SU-DHL-6 (cell line): ENCODE results near the gene PRADC1.

Experiments
- H2AFZ ChIP-seq: fragments of 200-600 bp; sonication (generic); 2 replicates; pipeline ENCODE4 v1.6.1; 2014; ENCODE audit warnings: low read depth, mild to moderate bottlenecking, moderate library complexity, mixed read lengths, antibody characterized with exemption, low read length; ENCODE audit not compliant: severe bottlenecking
- H3F3A ChIP-seq: fragments of 200-600 bp; shearing (Covaris generic); 2 replicates; pipeline ENCODE4 v1.6.0; 2016; ENCODE audit warnings: antibody characterized with exemption, mild to moderate bottlenecking; ENCODE audit not compliant: insufficient read depth
- H3K27ac ChIP-seq: fragments of 200-600 bp; sonication (generic); 2 replicates; pipeline ENCODE4 v1.5.1; 2016; ENCODE audit warnings: low read depth, mild to moderate bottlenecking, low read length, moderate library complexity, mixed read lengths
- H3K27me3 ChIP-seq: fragments of 200-600 bp; sonication (generic), shearing (Covaris generic); 2 replicates; pipeline ENCODE4 v1.6.0; 2014; ENCODE audit warnings: mild to moderate bottlenecking, low read length
- H3K36me3 ChIP-seq: fragments of 200-600 bp; sonication (generic); 2 replicates; pipeline ENCODE4 v1.6.1; 2014; ENCODE audit warnings: mild to moderate bottlenecking, low read length, mixed read lengths
- H3K4me2 ChIP-seq: fragments of 300-600, 200-600 bp; shearing (Covaris generic), sonication (generic); 2 replicates; pipeline ENCODE4 v1.6.0; 2014; ENCODE audit warnings: low read length, low read depth, mild to moderate bottlenecking; ENCODE audit not compliant: poor library complexity, severe bottlenecking
- H3K4me3 ChIP-seq: fragments of 200-600 bp; sonication (generic); 2 replicates; pipeline ENCODE4 v1.5.1; 2014; ENCODE audit warnings: antibody characterized with exemption, low read length, mild to moderate bottlenecking, mixed read lengths; ENCODE audit not compliant: insufficient read depth, poor library complexity, severe bottlenecking
- H3K79me2 ChIP-seq: fragments of 200-600 bp; sonication (generic); 2 replicates; pipeline ENCODE4 v1.6.1; 2014; ENCODE audit warnings: mild to moderate bottlenecking, low read length, moderate library complexity; ENCODE audit not compliant: insufficient read depth
- H3K9ac ChIP-seq: fragments of 200-600 bp; sonication (generic); 2 replicates; pipeline ENCODE4 v1.7.0; 2014; ENCODE audit warnings: mild to moderate bottlenecking, low read length
- H3K9me2 ChIP-seq: fragments of 200-600 bp; sonication (generic); replicated peaks from 2 replicates; pipeline ENCODE4 v1.6.1; 2014; ENCODE audit warnings: low read length; ENCODE audit not compliant: insufficient read depth
- H3K9me3 ChIP-seq: fragments of 200-600 bp; sonication (generic); 2 replicates; pipeline ENCODE4 v1.6.1; 2014; ENCODE audit warnings: low read length, mixed read lengths; ENCODE audit not compliant: insufficient read depth
- H4K20me1 ChIP-seq: fragments of 200-600 bp; sonication (generic); 2 replicates; pipeline ENCODE4 v1.6.1; 2014; ENCODE audit warnings: low read depth, mild to moderate bottlenecking, antibody characterized with exemption, low read length, moderate library complexity, mixed read lengths
- EZH2phosphoT487 ChIP-seq: fragments of 200-600 bp; sonication (generic), shearing (Covaris generic); conservative IDR thresholded peaks from 2 replicates; pipeline ENCODE4 v1.6.1; 2018; ENCODE audit warnings: mild to moderate bottlenecking, antibody characterized with exemption, low read length, moderate library complexity, mixed read lengths
- TF ChIP-seq, protein P1 (sequence below): fragments of 200-600 bp; sonication (generic); IDR thresholded peaks from one replicate; pipeline ENCODE4 v1.5.1; 2017; ENCODE audit warnings: antibody characterized with exemption, mild to moderate bottlenecking, low read length, moderate library complexity; ENCODE audit not compliant: insufficient read depth, poor library complexity, severe bottlenecking

The PRADC1 gene

DNA sequence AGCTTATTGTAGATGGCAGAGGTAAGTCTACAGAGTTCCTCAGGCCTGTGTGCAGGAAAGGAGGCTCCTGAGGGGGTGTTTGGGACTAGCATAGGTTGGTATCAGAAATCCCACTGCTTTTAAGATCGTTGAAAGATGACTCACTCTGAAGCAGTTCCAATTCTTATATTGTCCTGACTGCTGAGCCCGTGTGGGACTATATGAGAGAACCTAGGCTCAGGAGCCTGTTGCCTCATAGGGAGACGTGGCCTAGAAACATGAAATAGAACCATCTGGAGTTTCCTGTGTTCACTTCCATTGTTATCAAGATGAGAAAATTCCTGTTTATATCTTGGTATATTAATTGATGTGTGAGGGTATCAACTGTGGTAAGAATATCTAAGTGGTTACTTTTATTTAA lies 6.7 kb upstream of the PRADC1 start:
- Histone ChIP-seq H3K4me2 (no peak overlapping the region), H4K20me1 (peaks cover 37% of the 10 kb centered on the region; the same call in 1 of the 2 replicates), H3K9me2 (no peaks in the 10 kb centered on the region), H3K9me3 (no peaks in the 10 kb centered on the region), H3K27me3 (no peaks in the 10 kb centered on the region), H3K27ac (no peak overlapping the region), H2AFZ (no peak overlapping the region), H3K4me3 (no peak overlapping the region), H3K79me2 (peaks cover 91% of the 10 kb centered on the region), H3F3A (no peaks in the 10 kb centered on the region), H3K9ac (no peak overlapping the region), H3K36me3 (peaks cover 35% of the 10 kb centered on the region; the same call in 1 of the 2 replicates)
- TF ChIP-seq, protein P1, sequence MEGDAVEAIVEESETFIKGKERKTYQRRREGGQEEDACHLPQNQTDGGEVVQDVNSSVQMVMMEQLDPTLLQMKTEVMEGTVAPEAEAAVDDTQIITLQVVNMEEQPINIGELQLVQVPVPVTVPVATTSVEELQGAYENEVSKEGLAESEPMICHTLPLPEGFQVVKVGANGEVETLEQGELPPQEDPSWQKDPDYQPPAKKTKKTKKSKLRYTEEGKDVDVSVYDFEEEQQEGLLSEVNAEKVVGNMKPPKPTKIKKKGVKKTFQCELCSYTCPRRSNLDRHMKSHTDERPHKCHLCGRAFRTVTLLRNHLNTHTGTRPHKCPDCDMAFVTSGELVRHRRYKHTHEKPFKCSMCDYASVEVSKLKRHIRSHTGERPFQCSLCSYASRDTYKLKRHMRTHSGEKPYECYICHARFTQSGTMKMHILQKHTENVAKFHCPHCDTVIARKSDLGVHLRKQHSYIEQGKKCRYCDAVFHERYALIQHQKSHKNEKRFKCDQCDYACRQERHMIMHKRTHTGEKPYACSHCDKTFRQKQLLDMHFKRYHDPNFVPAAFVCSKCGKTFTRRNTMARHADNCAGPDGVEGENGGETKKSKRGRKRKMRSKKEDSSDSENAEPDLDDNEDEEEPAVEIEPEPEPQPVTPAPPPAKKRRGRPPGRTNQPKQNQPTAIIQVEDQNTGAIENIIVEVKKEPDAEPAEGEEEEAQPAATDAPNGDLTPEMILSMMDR: no peak
- TF ChIP-seq EZH2phosphoT487: no peak

DNA sequence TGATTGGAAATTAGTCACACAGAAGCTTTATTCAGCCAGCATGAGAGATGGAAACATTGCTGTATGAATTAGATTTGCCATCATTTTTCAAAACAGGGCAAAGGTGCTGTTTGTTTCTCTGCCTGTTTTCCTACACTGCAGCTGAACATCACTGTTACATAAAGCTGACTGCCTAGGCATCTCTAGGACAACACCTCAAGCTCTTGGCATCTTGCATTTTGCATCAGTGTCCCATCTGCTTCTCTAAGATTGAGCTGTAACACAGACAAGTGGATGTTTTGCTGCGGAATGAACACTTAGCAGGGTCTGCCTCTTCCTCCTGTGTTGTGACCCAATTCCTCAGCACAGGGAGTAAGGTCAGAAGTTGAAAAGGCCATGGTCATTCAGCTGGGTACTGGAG lies 5.9 kb upstream of the PRADC1 start:
- no peaks in the 10 kb centered on the region for H3K27me3 ChIP-seq
- no peak overlapping the region for H3K9ac ChIP-seq
- no peaks in the 10 kb centered on the region for H3F3A ChIP-seq
- peaks cover 95% of the 10 kb centered on the region for H3K79me2 ChIP-seq
- no peaks in the 10 kb centered on the region for H3K9me3 ChIP-seq
- no peak overlapping the region for H2AFZ ChIP-seq
- H3K4me2 ChIP-seq: no peak overlapping the region
- H3K9me2 ChIP-seq: no peaks in the 10 kb centered on the region
- no peak for TF ChIP-seq EZH2phosphoT487
- TF ChIP-seq, protein P1: no peak
- no peak overlapping the region for H3K4me3 ChIP-seq
- H4K20me1 ChIP-seq: peaks cover 37% of the 10 kb centered on the region; the same call in 1 of the 2 replicates
- H3K27ac ChIP-seq: no peak overlapping the region
- H3K36me3 ChIP-seq: peaks cover 35% of the 10 kb centered on the region; the same call in 1 of the 2 replicates

DNA sequence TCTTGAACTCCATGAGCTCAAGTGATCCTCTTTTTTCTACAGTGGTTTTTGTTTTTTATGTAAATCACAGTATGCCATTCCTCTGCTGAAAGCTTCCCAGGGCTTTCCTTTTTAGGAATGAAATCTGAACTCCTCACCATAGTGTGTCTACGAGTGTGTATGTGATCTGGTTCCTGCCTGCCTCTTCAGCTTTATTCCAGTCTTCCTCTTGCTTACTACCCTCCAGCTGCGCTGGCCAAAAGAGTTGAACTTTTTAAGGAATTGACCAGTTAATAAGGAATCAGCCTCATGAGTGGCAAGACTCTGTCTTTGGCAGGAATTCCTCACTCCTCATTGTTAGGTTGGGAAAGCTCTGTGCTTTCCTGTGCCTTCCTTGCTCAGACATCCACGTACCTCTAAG lies 5.1 kb upstream of the PRADC1 start:
- Histone ChIP-seq H3K79me2 (peaks cover 88% of the 10 kb centered on the region), H2AFZ (no peak overlapping the region), H3K4me3 (no peak overlapping the region), H3K27ac (no peak overlapping the region), H4K20me1 (peaks cover 36% of the 10 kb centered on the region; the same call in 1 of the 2 replicates), H3F3A (peaks cover 5% of the 10 kb centered on the region; the same call in 1 of the 2 replicates), H3K4me2 (no peak overlapping the region), H3K36me3 (peaks cover 33% of the 10 kb centered on the region; the same call in 1 of the 2 replicates), H3K9me2 (no peaks in the 10 kb centered on the region), H3K9ac (no peak overlapping the region), H3K27me3 (no peaks in the 10 kb centered on the region), H3K9me3 (no peaks in the 10 kb centered on the region)
- no peak for TF ChIP-seq EZH2phosphoT487
- TF ChIP-seq, protein P1: no peak
